Vagina (tissue), 2 donors: ENCODE results near the gene TMPRSS5.
"Not testable (repeated sequence)": the region's sequence is repeated elsewhere in the genome, so short reads cannot be mapped to it uniquely, and the experiment has no call there.

ENCODE experiments used
- POLR2A ChIP-seq, 2 donors: fragments of 450-650 bp; IDR thresholded peaks; one replicate each; pipeline ENCODE4 v1.6.1; 2017; ENCODE audit warnings: antibody characterized with exemption in 2 of 2, mild to moderate bottlenecking in 2 of 2, moderate library complexity in 2 of 2
- POLR2AphosphoS5 ChIP-seq, 2 donors: sonication (generic); formaldehyde crosslinking; IDR thresholded peaks; one replicate each; pipeline ENCODE4 v1.9.0; 2017; ENCODE audit warnings: antibody characterized with exemption in 2 of 2, mild to moderate bottlenecking in 2 of 2, low read depth in 1 of 2; ENCODE audit not compliant: insufficient read depth in 1 of 2
- TF ChIP-seq, protein P1 (sequence below), 3 experiments: fragments of 450-650 bp in 2 of 3; fragments of 200-600 bp in 1 of 3; sonication (generic) in 1 of 3; IDR thresholded peaks; one replicate each; pipeline ENCODE4 v1.5.1; 2017 to 2019; ENCODE audit warnings: antibody characterized with exemption in 3 of 3, mild to moderate bottlenecking in 2 of 3, moderate library complexity in 2 of 3

- TF ChIP-seq POLR2AphosphoS5 (IDR thresholded peaks at IDR 0.05; ENCODE audit: insufficient read depth in 1 of 2, low read depth in 1 of 2); POLR2A (IDR thresholded peaks at IDR 0.05): not testable (repeated sequence)
- TF ChIP-seq, protein P1, sequence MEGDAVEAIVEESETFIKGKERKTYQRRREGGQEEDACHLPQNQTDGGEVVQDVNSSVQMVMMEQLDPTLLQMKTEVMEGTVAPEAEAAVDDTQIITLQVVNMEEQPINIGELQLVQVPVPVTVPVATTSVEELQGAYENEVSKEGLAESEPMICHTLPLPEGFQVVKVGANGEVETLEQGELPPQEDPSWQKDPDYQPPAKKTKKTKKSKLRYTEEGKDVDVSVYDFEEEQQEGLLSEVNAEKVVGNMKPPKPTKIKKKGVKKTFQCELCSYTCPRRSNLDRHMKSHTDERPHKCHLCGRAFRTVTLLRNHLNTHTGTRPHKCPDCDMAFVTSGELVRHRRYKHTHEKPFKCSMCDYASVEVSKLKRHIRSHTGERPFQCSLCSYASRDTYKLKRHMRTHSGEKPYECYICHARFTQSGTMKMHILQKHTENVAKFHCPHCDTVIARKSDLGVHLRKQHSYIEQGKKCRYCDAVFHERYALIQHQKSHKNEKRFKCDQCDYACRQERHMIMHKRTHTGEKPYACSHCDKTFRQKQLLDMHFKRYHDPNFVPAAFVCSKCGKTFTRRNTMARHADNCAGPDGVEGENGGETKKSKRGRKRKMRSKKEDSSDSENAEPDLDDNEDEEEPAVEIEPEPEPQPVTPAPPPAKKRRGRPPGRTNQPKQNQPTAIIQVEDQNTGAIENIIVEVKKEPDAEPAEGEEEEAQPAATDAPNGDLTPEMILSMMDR (IDR thresholded peaks at IDR 0.05) = not testable (repeated sequence)
Observed at GRCh38 chr11:113671914-113672313, 34.2 kb downstream of the TMPRSS5 start.
